ENCODE data around the gene NTN5.

Gene NTN5

GRCh38 chr19:48616491-48617056 lies 56.2 kb downstream of the NTN5 start:
- Histone ChIP-seq H3K4me1 (ENCODE audit: control extremely low read depth in 1 of 4, control insufficient read depth in 4 of 4, insufficient read depth in 4 of 4, low read length in 3 of 4) (peaks cover 7 to 37% (median 27%) of the 10 kb centered on the region in 4 experiments), H3K27me3 (replicated peaks in 2 of 5; ENCODE audit: control insufficient read depth in 4 of 5, insufficient read depth in 5 of 5, low read length in 4 of 5) (no peaks in the 10 kb centered on the region), H3K4me3 (ENCODE audit: control insufficient read depth in 1 of 7, extremely low read depth in 1 of 7, insufficient read depth in 4 of 7, low read depth in 2 of 7, low read length in 6 of 7) (peak overlapping the region in 2 of 7 experiments; percentile 28 to 100), H3K9me3 (ENCODE audit: control extremely low read depth in 1 of 5, control insufficient read depth in 4 of 5, insufficient read depth in 2 of 5, low read depth in 1 of 5, low read length in 4 of 5) (no peaks in the 10 kb centered on the region), H3K36me3 (ENCODE audit: control insufficient read depth in 4 of 4, insufficient read depth in 4 of 4, low read length in 3 of 4) (peaks cover 13 to 37% (median 24%) of the 10 kb centered on the region in 4 experiments), H3K27ac (ENCODE audit: insufficient read depth in 1 of 2, low read depth in 1 of 2, low read length in 2 of 2, poor library complexity in 1 of 2, severe bottlenecking in 2 of 2) (peak overlapping the region; percentile 49 to 87)
- ChIA-PET CTCF (interaction anchor here (1.1 to 3.2 kb wide), 4 partner anchors 7 to 126 kb away, joined by 3 to 14 read pairs (median 4); no protein-coding TSS in a partner anchor), POLR2A (interaction anchor here (0.7 to 0.9 kb wide), 2 partner anchors 17 to 1244 kb away, joined by 3 read pairs; no protein-coding TSS in a partner anchor)
- WGBS (ENCODE audit: insufficient coverage), result 81% methylated on average over 4 of the region's 12 CpGs
- no peak for DNase-seq

GRCh38 chr19:48616041-48616436 lies 56.8 kb downstream of the NTN5 start:
- Histone ChIP-seq H3K27ac (ENCODE audit: insufficient read depth in 1 of 2, low read depth in 1 of 2, low read length in 2 of 2, poor library complexity in 1 of 2, severe bottlenecking in 2 of 2) (peak overlapping the region in 1 of 2 experiments; percentile 49), H3K4me3 (ENCODE audit: control insufficient read depth in 1 of 7, extremely low read depth in 1 of 7, insufficient read depth in 4 of 7, low read depth in 2 of 7, low read length in 6 of 7) (no peak overlapping the region), H3K9me3 (ENCODE audit: control extremely low read depth in 1 of 5, control insufficient read depth in 4 of 5, insufficient read depth in 2 of 5, low read depth in 1 of 5, low read length in 4 of 5) (no peaks in the 10 kb centered on the region), H3K36me3 (ENCODE audit: control insufficient read depth in 4 of 4, insufficient read depth in 4 of 4, low read length in 3 of 4) (peaks cover 13 to 37% (median 24%) of the 10 kb centered on the region in 4 experiments), H3K4me1 (ENCODE audit: control extremely low read depth in 1 of 4, control insufficient read depth in 4 of 4, insufficient read depth in 4 of 4, low read length in 3 of 4) (peaks cover 7 to 37% (median 27%) of the 10 kb centered on the region in 4 experiments), H3K27me3 (replicated peaks in 2 of 5; ENCODE audit: control insufficient read depth in 4 of 5, insufficient read depth in 5 of 5, low read length in 4 of 5) (no peaks in the 10 kb centered on the region)
- 95% methylated on average over 14 of the region's 16 CpGs for WGBS (ENCODE audit: insufficient coverage)
- POLR2A ChIA-PET, result no interaction called here
- CTCF ChIA-PET, result interaction anchor here (1.1 to 1.4 kb wide), 2 partner anchors 26 to 126 kb away, joined by 3 to 4 read pairs; no protein-coding TSS in a partner anchor
- no peak for DNase-seq

- peaks cover 13 to 37% (median 24%) of the 10 kb centered on the region in 4 experiments for H3K36me3 ChIP-seq (ENCODE audit: control insufficient read depth in 4 of 4, insufficient read depth in 4 of 4, low read length in 3 of 4)
- no peak overlapping the region for H3K4me3 ChIP-seq (ENCODE audit: control insufficient read depth in 1 of 7, extremely low read depth in 1 of 7, insufficient read depth in 4 of 7, low read depth in 2 of 7, low read length in 6 of 7)
- ChIA-PET POLR2A (no interaction called here), CTCF (interaction anchor here (1.1 to 1.5 kb wide), 3 partner anchors 26 to 125 kb away, joined by 3 to 4 read pairs (median 4); no protein-coding TSS in a partner anchor)
- no peak for DNase-seq
- H3K9me3 ChIP-seq (ENCODE audit: control extremely low read depth in 1 of 5, control insufficient read depth in 4 of 5, insufficient read depth in 2 of 5, low read depth in 1 of 5, low read length in 4 of 5), result no peaks in the 10 kb centered on the region
- H3K27ac ChIP-seq (ENCODE audit: insufficient read depth in 1 of 2, low read depth in 1 of 2, low read length in 2 of 2, poor library complexity in 1 of 2, severe bottlenecking in 2 of 2), result peak overlapping the region in 1 of 2 experiments; percentile 49
- H3K4me1 ChIP-seq (ENCODE audit: control extremely low read depth in 1 of 4, control insufficient read depth in 4 of 4, insufficient read depth in 4 of 4, low read length in 3 of 4), result peaks cover 7 to 37% (median 27%) of the 10 kb centered on the region in 4 experiments
- 94% methylated on average over 12 of the region's 19 CpGs for WGBS (ENCODE audit: insufficient coverage)
- no peaks in the 10 kb centered on the region for H3K27me3 ChIP-seq (replicated peaks in 2 of 5; ENCODE audit: control insufficient read depth in 4 of 5, insufficient read depth in 5 of 5, low read length in 4 of 5)
Observed at GRCh38 chr19:48615231-48616040, 57.4 kb downstream of the NTN5 start.

- WGBS (ENCODE audit: insufficient coverage), result 81% methylated on average over 14 of the region's 31 CpGs
- Histone ChIP-seq H3K4me3 (ENCODE audit: control insufficient read depth in 1 of 7, extremely low read depth in 1 of 7, insufficient read depth in 4 of 7, low read depth in 2 of 7, low read length in 6 of 7) (no peak within 1 kb of the TSS), H3K27ac (ENCODE audit: insufficient read depth in 1 of 2, low read depth in 1 of 2, low read length in 2 of 2, poor library complexity in 1 of 2, severe bottlenecking in 2 of 2) (peak within 1 kb of the TSS in 1 of 2 experiments; percentile 49), H3K27me3 (replicated peaks in 2 of 5; ENCODE audit: control insufficient read depth in 4 of 5, insufficient read depth in 5 of 5, low read length in 4 of 5) (no peaks in the 10 kb centered on the region), H3K9me3 (ENCODE audit: control extremely low read depth in 1 of 5, control insufficient read depth in 4 of 5, insufficient read depth in 2 of 5, low read depth in 1 of 5, low read length in 4 of 5) (no peaks in the 10 kb centered on the region), H3K4me1 (ENCODE audit: control extremely low read depth in 1 of 4, control insufficient read depth in 4 of 4, insufficient read depth in 4 of 4, low read length in 3 of 4) (peaks cover 7 to 30% (median 23%) of the 10 kb centered on the region in 4 experiments), H3K36me3 (ENCODE audit: control insufficient read depth in 4 of 4, insufficient read depth in 4 of 4, low read length in 3 of 4) (peaks cover 13 to 37% (median 24%) of the 10 kb centered on the region in 4 experiments)
- ChIA-PET CTCF (interaction anchor here (1.5 kb wide), 1 partner anchor 55 kb away, joined by 4 read pairs; no protein-coding TSS in a partner anchor), POLR2A (interaction anchor here (0.7 kb wide), 1 partner anchor 293 kb away, joined by 3 read pairs; a partner anchor contains a TSS)
- no peak for DNase-seq
Observed at GRCh38 chr19:48614436-48615230, 58.2 kb downstream of the NTN5 start, which contains the start of gene FAM83E. Gene FAM83E (minus strand): TSS chr19:48615076. CDS start chr19:48613372, 1,704 bp downstream.

GRCh38 chr19:48613852-48614435 lies 58.9 kb downstream of the NTN5 start:
- CTCF ChIA-PET, result interaction anchor here (1.5 kb wide), 1 partner anchor 54 kb away, joined by 4 read pairs; no protein-coding TSS in a partner anchor
- no peak for DNase-seq
- Histone ChIP-seq H3K27me3 (replicated peaks in 2 of 5; ENCODE audit: control insufficient read depth in 4 of 5, insufficient read depth in 5 of 5, low read length in 4 of 5) (no peaks in the 10 kb centered on the region), H3K4me1 (ENCODE audit: control extremely low read depth in 1 of 4, control insufficient read depth in 4 of 4, insufficient read depth in 4 of 4, low read length in 3 of 4) (peaks cover 7 to 30% (median 22%) of the 10 kb centered on the region in 4 experiments), H3K4me3 (ENCODE audit: control insufficient read depth in 1 of 7, extremely low read depth in 1 of 7, insufficient read depth in 4 of 7, low read depth in 2 of 7, low read length in 6 of 7) (no peak overlapping the region), H3K27ac (ENCODE audit: insufficient read depth in 1 of 2, low read depth in 1 of 2, low read length in 2 of 2, poor library complexity in 1 of 2, severe bottlenecking in 2 of 2) (no peak overlapping the region), H3K9me3 (ENCODE audit: control extremely low read depth in 1 of 5, control insufficient read depth in 4 of 5, insufficient read depth in 2 of 5, low read depth in 1 of 5, low read length in 4 of 5) (no peaks in the 10 kb centered on the region), H3K36me3 (ENCODE audit: control insufficient read depth in 4 of 4, insufficient read depth in 4 of 4, low read length in 3 of 4) (peaks cover 13 to 37% (median 24%) of the 10 kb centered on the region in 4 experiments)
- WGBS (ENCODE audit: insufficient coverage), result 94% methylated on average over 13 of the region's 13 CpGs
- POLR2A ChIA-PET, result interaction anchor here (0.6 to 0.7 kb wide), 3 partner anchors 13 to 292 kb away, joined by 3 to 4 read pairs (median 3); a partner anchor contains a TSS
